ENCODE data around the gene DDX3X.

GRCh38 chrX:41348551-41348950, 14.6 kb downstream of the DDX3X start:
- no peak for TF ChIP-seq EP300 (conservative IDR thresholded peaks at IDR 0.05; ENCODE audit: poor library complexity, severe bottlenecking)
- no peak for TF ChIP-seq RAD21 (conservative IDR thresholded peaks at IDR 0.05)
- no peak for TF ChIP-seq POLR2AphosphoS5 (IDR thresholded peaks at IDR 0.05)
- TF ChIP-seq CTCF (IDR thresholded peaks at IDR 0.05; ENCODE audit: poor library complexity, severe bottlenecking): no peak
- TF ChIP-seq REST (IDR thresholded peaks at IDR 0.05; ENCODE audit: borderline replicate concordance): no peak
